SK-N-SH (cell line): ENCODE results near the gene CHMP1A. TPM values are rescaled to one million over a fixed set of nuclear protein-coding genes. Genes with fewer than 3 reads are reported as not detected.

Experiments used
- CTCF ChIA-PET: fragments of 300-600, 350-600 bp; formaldehyde crosslinking; extraction: SDS; loops from one replicate; lab custom pipeline; 2021; lab: Yijun Ruan, JAX
- POLR2A ChIA-PET: fragments of 350-600 bp; sonication (Branson Sonifier 250); formaldehyde crosslinking; extraction: SDS; loops from one replicate; lab custom pipeline; 2020; ENCODE audit warnings: antibody characterized with exemption, inconsistent platforms; lab: Yijun Ruan, JAX
- DNase-seq: peaks from one replicate; pipeline ENCODE4 v3.0.0; 2012
- H2AFZ ChIP-seq: fragments of 200-600 bp; sonication (generic); 2 replicates; pipeline ENCODE4 v1.8.1; 2016; ENCODE audit warnings: antibody characterized with exemption, mild to moderate bottlenecking, low read depth
- H3F3A ChIP-seq: fragments of 200-600 bp; sonication (generic); replicated peaks from 2 replicates; pipeline ENCODE3; 2016; ENCODE audit warnings: antibody characterized with exemption, mild to moderate bottlenecking; ENCODE audit not compliant: insufficient read depth
- H3K27ac ChIP-seq, 2 experiments: fragments of 200-500 bp in 1 of 2; fragments of 200-600 bp in 1 of 2; sonication (Bioruptor generic) in 1 of 2; sonication (generic), shearing (Covaris generic) in 1 of 2; 2 replicates each; pipeline versions ENCODE4 v1.5.1 to v1.6.1; 2014 to 2016; ENCODE audit warnings: low read depth in 2 of 2, inconsistent platforms in 1 of 2, low read length in 1 of 2, mild to moderate bottlenecking in 1 of 2, mixed read lengths in 1 of 2
- H3K27me3 ChIP-seq: fragments of 200-600 bp; sonication (generic), shearing (Covaris generic); 2 replicates; pipeline ENCODE4 v1.6.1; 2016; ENCODE audit warnings: mixed run types; ENCODE audit not compliant: insufficient read depth
- H3K36me3 ChIP-seq, 2 experiments: fragments of 200-500 bp in 1 of 2; fragments of 200-600 bp in 1 of 2; sonication (Bioruptor generic) in 1 of 2; sonication (generic) in 1 of 2; replicated peaks in 1 of 2; 2 replicates each; pipeline versions ENCODE3 to v1.5.1; 2014 to 2016; ENCODE audit warnings: low read length in 1 of 2, mild to moderate bottlenecking in 1 of 2; ENCODE audit not compliant: insufficient read depth in 2 of 2, control insufficient read depth in 1 of 2
- H3K4me1 ChIP-seq, 2 experiments: fragments of 200-500 bp in 1 of 2; fragments of 200-600 bp in 1 of 2; sonication (Bioruptor generic) in 1 of 2; sonication (generic), shearing (Covaris generic) in 1 of 2; 2 replicates each; pipeline versions ENCODE4 v1.5.1 to v1.6.1; 2014 to 2016; ENCODE audit warnings: low read depth in 1 of 2, low read length in 1 of 2, mixed run types in 1 of 2; ENCODE audit not compliant: insufficient read depth in 2 of 2, control insufficient read depth in 1 of 2
- H3K4me2 ChIP-seq: fragments of 200-600 bp; sonication (generic), shearing (Covaris generic); 2 replicates; pipeline ENCODE4 v1.6.1; 2017; ENCODE audit warnings: mixed run types
- H3K4me3 ChIP-seq, 2 experiments: fragments of 200-500 bp in 1 of 2; fragments of 200-600 bp in 1 of 2; sonication (Bioruptor generic) in 1 of 2; sonication (generic), shearing (Covaris generic) in 1 of 2; 2 replicates each; pipeline versions ENCODE4 v1.5.1 to v1.8.1; 2014 to 2016; ENCODE audit warnings: low read depth in 2 of 2, inconsistent platforms in 1 of 2, low read length in 1 of 2, mild to moderate bottlenecking in 1 of 2, mixed read lengths in 1 of 2, moderate library complexity in 1 of 2
- H3K79me2 ChIP-seq: fragments of 200-600 bp; sonication (generic); 2 replicates; pipeline ENCODE4 v1.8.1; 2017; ENCODE audit warnings: mild to moderate bottlenecking; ENCODE audit not compliant: insufficient read depth
- H3K9ac ChIP-seq: fragments of 200-600 bp; sonication (generic); 2 replicates; pipeline ENCODE4 v1.6.1; 2017; ENCODE audit warnings: mixed run types
- H3K9me2 ChIP-seq: fragments of 200-600 bp; sonication (generic); 2 replicates; pipeline ENCODE4 v1.6.1; 2017; ENCODE audit warnings: mixed run types
- H3K9me3 ChIP-seq: fragments of 200-600 bp; sonication (generic); 2 replicates; pipeline ENCODE4 v1.6.1; 2017; ENCODE audit warnings: mixed run types, mild to moderate bottlenecking, moderate library complexity
- H4K20me1 ChIP-seq: fragments of 200-600 bp; sonication (generic); 2 replicates; pipeline ENCODE4 v1.6.1; 2017; ENCODE audit warnings: mild to moderate bottlenecking, mixed run types; ENCODE audit not compliant: insufficient read depth
- CHD2 ChIP-seq: fragments of 150-350 bp; IDR thresholded peaks from 2 replicates; pipeline ENCODE4 v1.6.1; 2018; ENCODE audit warnings: low read length; ENCODE audit not compliant: partially characterized antibody
- ELF1 ChIP-seq: IDR thresholded peaks from 2 replicates; pipeline ENCODE4 v1.4.0; 2012
- FOXJ3 ChIP-seq: sonication (generic); formaldehyde crosslinking; IDR thresholded peaks from 2 replicates; pipeline ENCODE4 v1.5.1; 2020; ENCODE audit warnings: mild to moderate bottlenecking, missing genetic modification reagents
- GABPA ChIP-seq: IDR thresholded peaks from 2 replicates; pipeline ENCODE4 v1.4.0; 2012; ENCODE audit warnings: low read depth, mild to moderate bottlenecking
- GATA2 ChIP-seq: sonication (generic); formaldehyde crosslinking; IDR thresholded peaks from 2 replicates; pipeline ENCODE4 v1.5.0; 2020; ENCODE audit warnings: mild to moderate bottlenecking, missing genetic modification reagents
- NRF1 ChIP-seq: IDR thresholded peaks from 2 replicates; pipeline ENCODE4 v1.6.1; 2012; ENCODE audit warnings: low read depth, mild to moderate bottlenecking, low read length
- RCOR1 ChIP-seq: fragments of 150-350 bp; IDR thresholded peaks from 2 replicates; pipeline ENCODE4 v1.6.1; 2017; ENCODE audit warnings: antibody characterized with exemption, low read length
- REST ChIP-seq: IDR thresholded peaks from 2 replicates; pipeline ENCODE4 v1.6.1; 2012; ENCODE audit warnings: mild to moderate bottlenecking, low read depth, low read length, moderate library complexity
- ZBTB33 ChIP-seq: IDR thresholded peaks from 2 replicates; pipeline ENCODE4 v1.4.0; 2012; ENCODE audit warnings: low read depth, borderline replicate concordance
- WGBS: methylation state at CpG from one replicate; pipeline ENCODE4 v1.1.6; 2017; ENCODE audit warnings: low lambda C conversion rate; 5-methylcytosine and 5-hydroxymethylcytosine counted together
- polyA plus RNA-seq, 3 experiments: library from polyadenylated mRNA; depleted of rRNA; stranded (reverse); fragments of >200 nt; gene quantifications; 2 replicates each; pipeline ENCODE4 v1.2.3, GENCODE V29; 2012

CHMP1A gene
- polyA plus RNA-seq, 1 of the 3 experiments (the other 2 are of a cell fraction) = 138 TPM

GRCh38 chr16:89600427-89600826 lies 57.1 kb downstream of the CHMP1A start:
- Histone ChIP-seq H3K79me2 (no peaks in the 10 kb centered on the region), H4K20me1 (no peaks in the 10 kb centered on the region), H3K9me2 (no peaks in the 10 kb centered on the region), H3K9ac (no peak overlapping the region), H3K9me3 (no peaks in the 10 kb centered on the region), H3K4me2 (no peak overlapping the region), H2AFZ (no peak overlapping the region), H3K27ac (no peak overlapping the region), H3K4me1 (peaks cover 13 to 14% of the 10 kb centered on the region in 2 experiments; a peak in 3 of 4 replicates), H3K27me3 (no peaks in the 10 kb centered on the region), H3F3A (peaks cover 15% of the 10 kb centered on the region), H3K36me3 (no peaks in the 10 kb centered on the region), H3K4me3 (no peak overlapping the region)
- ChIA-PET CTCF (interaction anchor here (1.3 to 2.1 kb wide), 4 partner anchors 9 to 41 kb away, joined by 3 to 15 read pairs (median 7); partner anchors contain the start of gene DPEP1), POLR2A (no interaction called here)
- WGBS = 87% methylated on average over 10 of the region's 12 CpGs
- DNase-seq = no peak
- TF ChIP-seq FOXJ3 (CRISPR knock-in tag) = no peak
- TF ChIP-seq REST = no peak
- TF ChIP-seq RCOR1 = no peak
- TF ChIP-seq GABPA = no peak
- TF ChIP-seq ZBTB33 = no peak
- no peak for TF ChIP-seq ELF1
- no peak for TF ChIP-seq GATA2 (CRISPR knock-in tag)

- H3K9me2 ChIP-seq = no peaks in the 10 kb centered on the region
- H3K4me2 ChIP-seq = no peak overlapping the region
- WGBS = 92% methylated on average over 7 of the region's 10 CpGs
- H3K4me1 ChIP-seq = peaks cover 13 to 14% of the 10 kb centered on the region in 2 experiments; a peak in 3 of 4 replicates
- no peak for DNase-seq
- no peak overlapping the region for H2AFZ ChIP-seq
- H3K79me2 ChIP-seq = no peaks in the 10 kb centered on the region
- H4K20me1 ChIP-seq = no peaks in the 10 kb centered on the region
- no peaks in the 10 kb centered on the region for H3K36me3 ChIP-seq
- H3K9me3 ChIP-seq = no peaks in the 10 kb centered on the region
- ChIA-PET POLR2A (no interaction called here), CTCF (interaction anchor here (1.3 to 2.1 kb wide), 4 partner anchors 9 to 41 kb away, joined by 3 to 15 read pairs (median 7); partner anchors contain the start of gene DPEP1)
- no peak overlapping the region for H3K4me3 ChIP-seq
- H3K9ac ChIP-seq = no peak overlapping the region
- H3K27me3 ChIP-seq = no peaks in the 10 kb centered on the region
- peaks cover 15% of the 10 kb centered on the region for H3F3A ChIP-seq
- no peak overlapping the region for H3K27ac ChIP-seq
- TF ChIP-seq NRF1 (no peak), CHD2 (no peak), ZBTB33 (no peak)
Observed at GRCh38 chr16:89599902-89600301, 57.6 kb downstream of the CHMP1A start.
